SK-N-SH (cell line): ENCODE measurements around the gene NPY5R.

Source experiments
- CHD2 ChIP-seq: fragments of 150-350 bp; IDR thresholded peaks from 2 replicates; pipeline ENCODE4 v1.6.1; 2018; ENCODE audit warnings: low read length; ENCODE audit not compliant: partially characterized antibody
- EP300 ChIP-seq, 2 experiments: IDR thresholded peaks; 2 replicates each; pipeline versions ENCODE4 v1.4.0 to v1.6.1; 2012; ENCODE audit warnings: borderline replicate concordance in 1 of 2, low read depth in 1 of 2, low read length in 1 of 2
- EZH2phosphoT487 ChIP-seq: fragments of 200-600 bp; sonication (generic); IDR thresholded peaks from 2 replicates; pipeline ENCODE4 v1.6.1; 2017; ENCODE audit warnings: low read depth, mixed run types, mild to moderate bottlenecking, antibody characterized with exemption, moderate library complexity, borderline replicate concordance
- FOXM1 ChIP-seq: IDR thresholded peaks from 2 replicates; pipeline ENCODE4 v1.4.0; 2012; ENCODE audit warnings: low read depth, mild to moderate bottlenecking
- IRF3 ChIP-seq: fragments of 150-350 bp; IDR thresholded peaks from 2 replicates; pipeline ENCODE4 v1.6.1; 2016; ENCODE audit warnings: mild to moderate bottlenecking, low read depth, low read length
- MEF2A ChIP-seq: IDR thresholded peaks from 2 replicates; pipeline ENCODE4 v1.4.0; 2012; ENCODE audit warnings: low read depth, borderline replicate concordance
- POLR2AphosphoS5 ChIP-seq: IDR thresholded peaks from 2 replicates; pipeline ENCODE4 v1.6.1; 2012; ENCODE audit warnings: low read depth, low read length
- RAD21 ChIP-seq: IDR thresholded peaks from 2 replicates; pipeline ENCODE4 v1.6.1; 2012; ENCODE audit warnings: mild to moderate bottlenecking, low read length
- RCOR1 ChIP-seq: fragments of 150-350 bp; IDR thresholded peaks from 2 replicates; pipeline ENCODE4 v1.6.1; 2017; ENCODE audit warnings: antibody characterized with exemption, low read length
- RFX5 ChIP-seq: IDR thresholded peaks from 2 replicates; pipeline ENCODE4 v1.6.1; 2012; ENCODE audit warnings: mild to moderate bottlenecking, improper control_type of control experiment, low read length
- RXRA ChIP-seq: IDR thresholded peaks from 2 replicates; pipeline ENCODE4 v1.4.0; 2012; ENCODE audit warnings: low read depth, mild to moderate bottlenecking, borderline replicate concordance
- TF ChIP-seq, protein P1 (sequence below): fragments of 200-600 bp; sonication (generic); IDR thresholded peaks from 2 replicates; pipeline ENCODE4 v1.6.1; 2017; ENCODE audit warnings: antibody characterized with exemption, mild to moderate bottlenecking, moderate library complexity
- TF ChIP-seq, protein P2 (sequence below): IDR thresholded peaks from 2 replicates; pipeline ENCODE4 v1.6.1; 2012; ENCODE audit warnings: mild to moderate bottlenecking, low read depth, low read length, moderate library complexity

- TF ChIP-seq CHD2, result no peak
- TF ChIP-seq POLR2AphosphoS5, result no peak
- TF ChIP-seq, protein P1, sequence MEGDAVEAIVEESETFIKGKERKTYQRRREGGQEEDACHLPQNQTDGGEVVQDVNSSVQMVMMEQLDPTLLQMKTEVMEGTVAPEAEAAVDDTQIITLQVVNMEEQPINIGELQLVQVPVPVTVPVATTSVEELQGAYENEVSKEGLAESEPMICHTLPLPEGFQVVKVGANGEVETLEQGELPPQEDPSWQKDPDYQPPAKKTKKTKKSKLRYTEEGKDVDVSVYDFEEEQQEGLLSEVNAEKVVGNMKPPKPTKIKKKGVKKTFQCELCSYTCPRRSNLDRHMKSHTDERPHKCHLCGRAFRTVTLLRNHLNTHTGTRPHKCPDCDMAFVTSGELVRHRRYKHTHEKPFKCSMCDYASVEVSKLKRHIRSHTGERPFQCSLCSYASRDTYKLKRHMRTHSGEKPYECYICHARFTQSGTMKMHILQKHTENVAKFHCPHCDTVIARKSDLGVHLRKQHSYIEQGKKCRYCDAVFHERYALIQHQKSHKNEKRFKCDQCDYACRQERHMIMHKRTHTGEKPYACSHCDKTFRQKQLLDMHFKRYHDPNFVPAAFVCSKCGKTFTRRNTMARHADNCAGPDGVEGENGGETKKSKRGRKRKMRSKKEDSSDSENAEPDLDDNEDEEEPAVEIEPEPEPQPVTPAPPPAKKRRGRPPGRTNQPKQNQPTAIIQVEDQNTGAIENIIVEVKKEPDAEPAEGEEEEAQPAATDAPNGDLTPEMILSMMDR, result no peak
- TF ChIP-seq IRF3, result no peak
- TF ChIP-seq EP300 (IDR thresholded peaks at IDR 0.05; ENCODE audit: borderline replicate concordance in 1 of 2, low read depth in 1 of 2, low read length in 1 of 2), result no peak
- TF ChIP-seq, protein P2, sequence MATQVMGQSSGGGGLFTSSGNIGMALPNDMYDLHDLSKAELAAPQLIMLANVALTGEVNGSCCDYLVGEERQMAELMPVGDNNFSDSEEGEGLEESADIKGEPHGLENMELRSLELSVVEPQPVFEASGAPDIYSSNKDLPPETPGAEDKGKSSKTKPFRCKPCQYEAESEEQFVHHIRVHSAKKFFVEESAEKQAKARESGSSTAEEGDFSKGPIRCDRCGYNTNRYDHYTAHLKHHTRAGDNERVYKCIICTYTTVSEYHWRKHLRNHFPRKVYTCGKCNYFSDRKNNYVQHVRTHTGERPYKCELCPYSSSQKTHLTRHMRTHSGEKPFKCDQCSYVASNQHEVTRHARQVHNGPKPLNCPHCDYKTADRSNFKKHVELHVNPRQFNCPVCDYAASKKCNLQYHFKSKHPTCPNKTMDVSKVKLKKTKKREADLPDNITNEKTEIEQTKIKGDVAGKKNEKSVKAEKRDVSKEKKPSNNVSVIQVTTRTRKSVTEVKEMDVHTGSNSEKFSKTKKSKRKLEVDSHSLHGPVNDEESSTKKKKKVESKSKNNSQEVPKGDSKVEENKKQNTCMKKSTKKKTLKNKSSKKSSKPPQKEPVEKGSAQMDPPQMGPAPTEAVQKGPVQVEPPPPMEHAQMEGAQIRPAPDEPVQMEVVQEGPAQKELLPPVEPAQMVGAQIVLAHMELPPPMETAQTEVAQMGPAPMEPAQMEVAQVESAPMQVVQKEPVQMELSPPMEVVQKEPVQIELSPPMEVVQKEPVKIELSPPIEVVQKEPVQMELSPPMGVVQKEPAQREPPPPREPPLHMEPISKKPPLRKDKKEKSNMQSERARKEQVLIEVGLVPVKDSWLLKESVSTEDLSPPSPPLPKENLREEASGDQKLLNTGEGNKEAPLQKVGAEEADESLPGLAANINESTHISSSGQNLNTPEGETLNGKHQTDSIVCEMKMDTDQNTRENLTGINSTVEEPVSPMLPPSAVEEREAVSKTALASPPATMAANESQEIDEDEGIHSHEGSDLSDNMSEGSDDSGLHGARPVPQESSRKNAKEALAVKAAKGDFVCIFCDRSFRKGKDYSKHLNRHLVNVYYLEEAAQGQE, result no peak
- no peak for TF ChIP-seq RAD21
- no peak for TF ChIP-seq MEF2A
- TF ChIP-seq RCOR1, result no peak
- TF ChIP-seq RFX5, result no peak
- no peak for TF ChIP-seq RXRA
- no peak for TF ChIP-seq EZH2phosphoT487
- TF ChIP-seq FOXM1, result no peak
These were observed 43.2 kb upstream of the NPY5R start for GRCh38 chr4:163300445-163300844.
